HEK293 (cell line): ENCODE data around the gene TULP1.

Experiments used
- CTCF ChIA-PET: fragments of 350-600 bp; formaldehyde crosslinking; extraction: SDS; loops from one replicate; lab custom pipeline; 2021; ENCODE audit warnings: antibody characterized with exemption; lab: Yijun Ruan, JAX
- POLR2A ChIA-PET: fragments of 300-600 bp; formaldehyde crosslinking; extraction: SDS; loops from one replicate; lab custom pipeline; 2020; ENCODE audit warnings: antibody characterized with exemption, inconsistent platforms; lab: Yijun Ruan, JAX
- H3K27ac ChIP-seq: fragments of 200-500 bp; sonication (Bioruptor generic); 2 replicates; pipeline ENCODE4 v1.5.1; 2014; ENCODE audit warnings: low read depth, low read length, control low read depth, inconsistent platforms; ENCODE audit errors: extremely low read depth
- H3K36me3 ChIP-seq, 2 experiments: fragments of 200-500 bp in 1 of 2; sonication (Bioruptor generic) in 1 of 2; 1 replicate in 1 of 2; 2 replicates in 1 of 2; pipeline ENCODE4 v1.5.1; 2014 to 2017; ENCODE audit warnings: inconsistent platforms in 2 of 2, low read length in 2 of 2; ENCODE audit not compliant: control insufficient read depth in 2 of 2, insufficient read depth in 1 of 2
- H3K4me1 ChIP-seq: fragments of 200-500 bp; sonication (Bioruptor generic); 2 replicates; pipeline ENCODE4 v1.5.1; 2014; ENCODE audit warnings: mild to moderate bottlenecking, low read length, inconsistent platforms; ENCODE audit not compliant: control insufficient read depth, insufficient read depth
- H3K4me3 ChIP-seq: 2 replicates; pipeline ENCODE4 v1.5.1; 2011; ENCODE audit warnings: low read depth, mild to moderate bottlenecking, control low read depth, low read length, moderate library complexity
- H3K9me3 ChIP-seq: fragments of 200-500 bp; sonication (Bioruptor generic); 2 replicates; pipeline ENCODE4 v1.5.1; 2014; ENCODE audit warnings: low read depth, low read length, inconsistent platforms; ENCODE audit not compliant: control insufficient read depth, insufficient read depth
- BCL11B ChIP-seq: fragments of 450-650 bp; formaldehyde crosslinking; IDR thresholded peaks from 2 replicates; pipeline ENCODE4 v1.5.1; 2016; ENCODE audit warnings: low read depth, missing biosample characterization, missing genetic modification characterization
- GLI4 ChIP-seq: fragments of 450-650 bp; formaldehyde crosslinking; IDR thresholded peaks from 2 replicates; pipeline ENCODE4 v1.5.1; 2016; ENCODE audit warnings: missing biosample characterization, missing genetic modification characterization
- KLF1 ChIP-seq: fragments of 450-650 bp; formaldehyde crosslinking; IDR thresholded peaks from 2 replicates; pipeline ENCODE4 v1.5.1; 2016; ENCODE audit warnings: missing biosample characterization, missing genetic modification characterization
- MZF1 ChIP-seq: fragments of 450-650 bp; formaldehyde crosslinking; IDR thresholded peaks from 2 replicates; pipeline ENCODE4 v1.5.1; 2017; ENCODE audit warnings: missing biosample characterization, missing genetic modification characterization, borderline replicate concordance
- ZNF132 ChIP-seq: fragments of 450-650 bp; formaldehyde crosslinking; IDR thresholded peaks from 2 replicates; pipeline ENCODE4 v1.5.1; 2017; ENCODE audit warnings: missing biosample characterization, missing genetic modification characterization, borderline replicate concordance
- ZNF155 ChIP-seq: fragments of 450-650 bp; formaldehyde crosslinking; IDR thresholded peaks from 2 replicates; pipeline ENCODE4 v1.5.1; 2016; ENCODE audit warnings: missing biosample characterization, missing genetic modification characterization
- ZNF16 ChIP-seq: fragments of 450-650 bp; formaldehyde crosslinking; IDR thresholded peaks from 2 replicates; pipeline ENCODE4 v1.5.1; 2016; ENCODE audit warnings: low read depth, missing biosample characterization, missing genetic modification characterization
- ZNF311 ChIP-seq: fragments of 450-650 bp; formaldehyde crosslinking; IDR thresholded peaks from 2 replicates; pipeline ENCODE4 v1.5.1; 2017; ENCODE audit warnings: missing biosample characterization, missing genetic modification characterization, borderline replicate concordance
- ZNF341 ChIP-seq: fragments of 450-650 bp; formaldehyde crosslinking; IDR thresholded peaks from 2 replicates; pipeline ENCODE4; 2016; ENCODE audit warnings: low read depth, missing biosample characterization, missing genetic modification characterization
- ZNF350 ChIP-seq: fragments of 450-650 bp; formaldehyde crosslinking; IDR thresholded peaks from 2 replicates; pipeline ENCODE4 v1.5.0; 2017; ENCODE audit warnings: missing biosample characterization, mild to moderate bottlenecking, missing genetic modification characterization
- ZNF610 ChIP-seq: fragments of 450-650 bp; formaldehyde crosslinking; IDR thresholded peaks from 2 replicates; pipeline ENCODE4 v1.5.1; 2016; ENCODE audit warnings: missing biosample characterization, missing genetic modification characterization, borderline replicate concordance
- ZNF621 ChIP-seq: fragments of 450-650 bp; formaldehyde crosslinking; IDR thresholded peaks from 2 replicates; pipeline ENCODE4 v1.5.1; 2017; ENCODE audit warnings: missing biosample characterization, missing genetic modification characterization
- ZNF776 ChIP-seq: fragments of 450-650 bp; formaldehyde crosslinking; IDR thresholded peaks from 2 replicates; pipeline ENCODE4 v1.5.0; 2017; ENCODE audit warnings: missing biosample characterization, missing genetic modification characterization, borderline replicate concordance
- ZNF785 ChIP-seq: fragments of 450-650 bp; formaldehyde crosslinking; IDR thresholded peaks from 2 replicates; pipeline ENCODE4 v1.5.1; 2016; ENCODE audit warnings: missing biosample characterization, missing genetic modification characterization
- TF ChIP-seq, protein P1 (sequence below): fragments of 450-650 bp; formaldehyde crosslinking; IDR thresholded peaks from 2 replicates; pipeline ENCODE4 v1.5.1; 2017; ENCODE audit warnings: missing biosample characterization, missing genetic modification characterization
- TF ChIP-seq, protein P2 (sequence below): fragments of 450-650 bp; formaldehyde crosslinking; IDR thresholded peaks from 2 replicates; pipeline ENCODE4 v1.5.0; 2017; ENCODE audit warnings: missing biosample characterization, missing genetic modification characterization, borderline replicate concordance
- TF ChIP-seq, protein P3 (sequence below): fragments of 450-650 bp; formaldehyde crosslinking; IDR thresholded peaks from 2 replicates; pipeline ENCODE4; 2016; ENCODE audit warnings: missing biosample characterization, missing genetic modification characterization
- TF ChIP-seq, protein P4 (sequence below): fragments of 450-650 bp; formaldehyde crosslinking; IDR thresholded peaks from 2 replicates; pipeline ENCODE4 v1.5.1; 2017; ENCODE audit warnings: missing biosample characterization, missing genetic modification characterization
- TF ChIP-seq, protein P5 (sequence below): fragments of 450-650 bp; formaldehyde crosslinking; IDR thresholded peaks from 2 replicates; pipeline ENCODE4 v1.5.1; 2016; ENCODE audit warnings: missing biosample characterization, missing genetic modification characterization
- TF ChIP-seq, protein P6 (sequence below): fragments of 450-650 bp; formaldehyde crosslinking; conservative IDR thresholded peaks from 2 replicates; pipeline ENCODE4 v1.5.1; 2016; ENCODE audit warnings: low read depth, missing biosample characterization, missing genetic modification characterization

Gene TULP1

DNA sequence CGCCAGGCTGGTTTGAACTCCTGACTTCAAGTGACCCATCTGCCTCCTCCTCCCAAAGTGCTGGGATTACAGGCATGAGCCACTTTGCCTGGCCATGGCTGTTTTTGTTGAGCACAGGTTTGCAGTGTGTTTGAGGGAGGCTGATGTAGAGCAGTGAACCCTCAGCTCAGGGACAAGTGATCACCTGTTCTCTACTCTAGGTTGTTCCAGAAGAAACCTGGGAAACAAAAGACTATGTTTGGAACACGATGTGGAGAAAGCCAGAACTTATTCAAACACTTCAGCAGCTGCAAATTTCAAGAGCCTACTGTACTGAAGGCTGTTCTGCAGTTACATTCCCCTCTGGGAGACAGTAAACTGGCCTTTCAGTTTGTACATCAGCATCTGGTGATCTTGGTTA lies 4.7 kb downstream of the TULP1 start:
- CTCF ChIA-PET: interaction anchor here (0.5 to 2.1 kb wide), 6 partner anchors 12 to 244 kb away, joined by 3 to 8 read pairs (median 4); partner anchors contain the start of gene ARMC12
- H3K4me1 ChIP-seq: no peaks in the 10 kb centered on the region
- H3K9me3 ChIP-seq: no peaks in the 10 kb centered on the region
- no peak overlapping the region for H3K27ac ChIP-seq
- POLR2A ChIA-PET: interaction anchor here (1.0 kb wide), 1 partner anchor 39 kb away, joined by 3 read pairs; the partner anchor contains the start of gene RPL10A
- TF ChIP-seq ZNF341 (tag by site-specific recombination): peak; percentile 52
- TF ChIP-seq, protein P1, sequence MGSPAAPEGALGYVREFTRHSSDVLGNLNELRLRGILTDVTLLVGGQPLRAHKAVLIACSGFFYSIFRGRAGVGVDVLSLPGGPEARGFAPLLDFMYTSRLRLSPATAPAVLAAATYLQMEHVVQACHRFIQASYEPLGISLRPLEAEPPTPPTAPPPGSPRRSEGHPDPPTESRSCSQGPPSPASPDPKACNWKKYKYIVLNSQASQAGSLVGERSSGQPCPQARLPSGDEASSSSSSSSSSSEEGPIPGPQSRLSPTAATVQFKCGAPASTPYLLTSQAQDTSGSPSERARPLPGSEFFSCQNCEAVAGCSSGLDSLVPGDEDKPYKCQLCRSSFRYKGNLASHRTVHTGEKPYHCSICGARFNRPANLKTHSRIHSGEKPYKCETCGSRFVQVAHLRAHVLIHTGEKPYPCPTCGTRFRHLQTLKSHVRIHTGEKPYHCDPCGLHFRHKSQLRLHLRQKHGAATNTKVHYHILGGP: no peak
- H3K36me3 ChIP-seq: no peaks in the 10 kb centered on the region
- no peak overlapping the region for H3K4me3 ChIP-seq

DNA sequence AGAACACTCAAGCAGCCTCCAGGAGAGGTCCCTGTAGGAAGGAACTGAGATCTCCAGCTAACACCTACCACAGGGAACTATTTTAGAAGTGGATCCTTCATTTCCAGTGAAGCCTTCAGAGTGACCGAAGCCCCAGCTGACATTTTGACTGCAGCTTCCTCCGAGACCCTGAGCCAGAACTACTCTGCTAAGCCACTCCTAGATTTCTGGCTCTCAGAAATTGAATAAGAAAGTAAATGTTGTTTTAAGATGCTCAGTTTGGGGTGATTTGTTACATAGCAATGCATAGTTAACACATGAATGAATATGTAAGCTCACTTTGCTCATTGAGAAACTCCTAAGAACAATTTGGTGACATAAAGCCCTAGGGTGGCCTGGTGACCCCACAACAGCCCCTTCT lies 5.5 kb downstream of the TULP1 start:
- ChIA-PET CTCF (interaction anchor here (1.3 to 2.1 kb wide), 3 partner anchors 13 to 229 kb away, joined by 4 to 8 read pairs (median 4); partner anchors contain the start of gene ARMC12), POLR2A (no interaction called here)

DNA sequence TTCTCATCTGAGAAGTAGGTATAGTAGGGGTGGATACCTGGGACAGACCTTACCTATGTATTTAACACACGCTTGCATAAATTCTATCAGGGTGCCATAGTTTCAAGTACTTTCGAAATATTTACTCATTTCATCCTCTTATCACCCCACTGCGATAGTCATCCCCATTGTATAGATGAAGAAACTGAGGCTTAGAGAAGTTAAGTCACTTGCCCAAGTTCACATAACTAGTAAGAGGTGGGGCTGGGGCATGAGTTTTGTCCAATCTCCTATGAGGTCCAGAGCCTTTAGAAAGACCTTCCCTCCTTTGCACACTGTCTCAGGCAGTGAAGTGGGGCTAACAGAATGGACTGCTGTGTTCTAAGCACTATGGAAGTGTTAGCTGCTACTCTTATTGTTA lies 6.2 kb downstream of the TULP1 start:
- no peaks in the 10 kb centered on the region for H3K4me1 ChIP-seq
- ChIA-PET POLR2A (no interaction called here), CTCF (interaction anchor here (2.1 kb wide), 1 partner anchor 17 kb away, joined by 8 read pairs; no protein-coding TSS in a partner anchor)
- no peaks in the 10 kb centered on the region for H3K36me3 ChIP-seq
- H3K4me3 ChIP-seq: no peak overlapping the region
- H3K9me3 ChIP-seq: no peaks in the 10 kb centered on the region
- no peak overlapping the region for H3K27ac ChIP-seq
- TF ChIP-seq, protein P2, sequence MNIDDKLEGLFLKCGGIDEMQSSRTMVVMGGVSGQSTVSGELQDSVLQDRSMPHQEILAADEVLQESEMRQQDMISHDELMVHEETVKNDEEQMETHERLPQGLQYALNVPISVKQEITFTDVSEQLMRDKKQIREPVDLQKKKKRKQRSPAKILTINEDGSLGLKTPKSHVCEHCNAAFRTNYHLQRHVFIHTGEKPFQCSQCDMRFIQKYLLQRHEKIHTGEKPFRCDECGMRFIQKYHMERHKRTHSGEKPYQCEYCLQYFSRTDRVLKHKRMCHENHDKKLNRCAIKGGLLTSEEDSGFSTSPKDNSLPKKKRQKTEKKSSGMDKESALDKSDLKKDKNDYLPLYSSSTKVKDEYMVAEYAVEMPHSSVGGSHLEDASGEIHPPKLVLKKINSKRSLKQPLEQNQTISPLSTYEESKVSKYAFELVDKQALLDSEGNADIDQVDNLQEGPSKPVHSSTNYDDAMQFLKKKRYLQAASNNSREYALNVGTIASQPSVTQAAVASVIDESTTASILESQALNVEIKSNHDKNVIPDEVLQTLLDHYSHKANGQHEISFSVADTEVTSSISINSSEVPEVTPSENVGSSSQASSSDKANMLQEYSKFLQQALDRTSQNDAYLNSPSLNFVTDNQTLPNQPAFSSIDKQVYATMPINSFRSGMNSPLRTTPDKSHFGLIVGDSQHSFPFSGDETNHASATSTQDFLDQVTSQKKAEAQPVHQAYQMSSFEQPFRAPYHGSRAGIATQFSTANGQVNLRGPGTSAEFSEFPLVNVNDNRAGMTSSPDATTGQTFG (tag by site-specific recombination): no peak
- TF ChIP-seq ZNF132 (tag by site-specific recombination): no peak
- TF ChIP-seq, protein P3, sequence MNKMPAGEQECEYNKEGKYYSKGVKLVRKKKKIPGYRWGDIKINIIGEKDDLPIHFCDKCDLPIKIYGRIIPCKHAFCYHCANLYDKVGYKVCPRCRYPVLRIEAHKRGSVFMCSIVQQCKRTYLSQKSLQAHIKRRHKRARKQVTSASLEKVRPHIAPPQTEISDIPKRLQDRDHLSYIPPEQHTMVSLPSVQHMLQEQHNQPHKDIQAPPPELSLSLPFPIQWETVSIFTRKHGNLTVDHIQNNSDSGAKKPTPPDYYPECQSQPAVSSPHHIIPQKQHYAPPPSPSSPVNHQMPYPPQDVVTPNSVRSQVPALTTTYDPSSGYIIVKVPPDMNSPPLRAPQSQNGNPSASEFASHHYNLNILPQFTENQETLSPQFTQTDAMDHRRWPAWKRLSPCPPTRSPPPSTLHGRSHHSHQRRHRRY: no peak
- TF ChIP-seq KLF1 (tag by site-specific recombination): no peak
- TF ChIP-seq BCL11B (tag by site-specific recombination): no peak
- no peak for TF ChIP-seq ZNF16
- no peak for TF ChIP-seq ZNF610 (tag by site-specific recombination)
- TF ChIP-seq, protein P4, sequence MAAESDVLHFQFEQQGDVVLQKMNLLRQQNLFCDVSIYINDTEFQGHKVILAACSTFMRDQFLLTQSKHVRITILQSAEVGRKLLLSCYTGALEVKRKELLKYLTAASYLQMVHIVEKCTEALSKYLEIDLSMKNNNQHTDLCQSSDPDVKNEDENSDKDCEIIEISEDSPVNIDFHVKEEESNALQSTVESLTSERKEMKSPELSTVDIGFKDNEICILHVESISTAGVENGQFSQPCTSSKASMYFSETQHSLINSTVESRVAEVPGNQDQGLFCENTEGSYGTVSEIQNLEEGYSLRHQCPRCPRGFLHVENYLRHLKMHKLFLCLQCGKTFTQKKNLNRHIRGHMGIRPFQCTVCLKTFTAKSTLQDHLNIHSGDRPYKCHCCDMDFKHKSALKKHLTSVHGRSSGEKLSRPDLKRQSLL (tag by site-specific recombination): no peak
- no peak for TF ChIP-seq ZNF311 (tag by site-specific recombination)
- TF ChIP-seq ZNF350: no peak
- TF ChIP-seq, protein P5, sequence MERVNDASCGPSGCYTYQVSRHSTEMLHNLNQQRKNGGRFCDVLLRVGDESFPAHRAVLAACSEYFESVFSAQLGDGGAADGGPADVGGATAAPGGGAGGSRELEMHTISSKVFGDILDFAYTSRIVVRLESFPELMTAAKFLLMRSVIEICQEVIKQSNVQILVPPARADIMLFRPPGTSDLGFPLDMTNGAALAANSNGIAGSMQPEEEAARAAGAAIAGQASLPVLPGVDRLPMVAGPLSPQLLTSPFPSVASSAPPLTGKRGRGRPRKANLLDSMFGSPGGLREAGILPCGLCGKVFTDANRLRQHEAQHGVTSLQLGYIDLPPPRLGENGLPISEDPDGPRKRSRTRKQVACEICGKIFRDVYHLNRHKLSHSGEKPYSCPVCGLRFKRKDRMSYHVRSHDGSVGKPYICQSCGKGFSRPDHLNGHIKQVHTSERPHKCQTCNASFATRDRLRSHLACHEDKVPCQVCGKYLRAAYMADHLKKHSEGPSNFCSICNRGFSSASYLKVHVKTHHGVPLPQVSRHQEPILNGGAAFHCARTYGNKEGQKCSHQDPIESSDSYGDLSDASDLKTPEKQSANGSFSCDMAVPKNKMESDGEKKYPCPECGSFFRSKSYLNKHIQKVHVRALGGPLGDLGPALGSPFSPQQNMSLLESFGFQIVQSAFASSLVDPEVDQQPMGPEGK (tag by site-specific recombination): no peak
- TF ChIP-seq GLI4 (tag by site-specific recombination): no peak

More for the DNA sequence above, 5.5 kb downstream of the TULP1 start:
- Histone ChIP-seq H3K4me3 (no peak overlapping the region), H3K4me1 (no peaks in the 10 kb centered on the region), H3K27ac (no peak overlapping the region)
- TF ChIP-seq ZNF155 (tag by site-specific recombination) (no peak), ZNF785 (tag by site-specific recombination) (no peak), BCL11B (tag by site-specific recombination) (no peak), MZF1 (tag by site-specific recombination) (no peak), ZNF621 (tag by site-specific recombination) (no peak), ZNF776 (tag by site-specific recombination) (no peak)
- TF ChIP-seq, protein P6, sequence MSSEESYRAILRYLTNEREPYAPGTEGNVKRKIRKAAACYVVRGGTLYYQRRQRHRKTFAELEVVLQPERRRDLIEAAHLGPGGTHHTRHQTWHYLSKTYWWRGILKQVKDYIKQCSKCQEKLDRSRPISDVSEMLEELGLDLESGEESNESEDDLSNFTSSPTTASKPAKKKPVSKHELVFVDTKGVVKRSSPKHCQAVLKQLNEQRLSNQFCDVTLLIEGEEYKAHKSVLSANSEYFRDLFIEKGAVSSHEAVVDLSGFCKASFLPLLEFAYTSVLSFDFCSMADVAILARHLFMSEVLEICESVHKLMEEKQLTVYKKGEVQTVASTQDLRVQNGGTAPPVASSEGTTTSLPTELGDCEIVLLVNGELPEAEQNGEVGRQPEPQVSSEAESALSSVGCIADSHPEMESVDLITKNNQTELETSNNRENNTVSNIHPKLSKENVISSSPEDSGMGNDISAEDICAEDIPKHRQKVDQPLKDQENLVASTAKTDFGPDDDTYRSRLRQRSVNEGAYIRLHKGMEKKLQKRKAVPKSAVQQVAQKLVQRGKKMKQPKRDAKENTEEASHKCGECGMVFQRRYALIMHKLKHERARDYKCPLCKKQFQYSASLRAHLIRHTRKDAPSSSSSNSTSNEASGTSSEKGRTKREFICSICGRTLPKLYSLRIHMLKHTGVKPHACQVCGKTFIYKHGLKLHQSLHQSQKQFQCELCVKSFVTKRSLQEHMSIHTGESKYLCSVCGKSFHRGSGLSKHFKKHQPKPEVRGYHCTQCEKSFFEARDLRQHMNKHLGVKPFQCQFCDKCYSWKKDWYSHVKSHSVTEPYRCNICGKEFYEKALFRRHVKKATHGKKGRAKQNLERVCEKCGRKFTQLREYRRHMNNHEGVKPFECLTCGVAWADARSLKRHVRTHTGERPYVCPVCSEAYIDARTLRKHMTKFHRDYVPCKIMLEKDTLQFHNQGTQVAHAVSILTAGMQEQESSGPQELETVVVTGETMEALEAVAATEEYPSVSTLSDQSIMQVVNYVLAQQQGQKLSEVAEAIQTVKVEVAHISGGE (tag by site-specific recombination): no peak
- TF ChIP-seq, all 188 proteins: peak for 0
- Histone ChIP-seq H3K36me3 (no peaks in the 10 kb centered on the region), H3K9me3 (no peaks in the 10 kb centered on the region)
